Trophoblast cell (in vitro differentiated cells and primary cell): Measurements from ENCODE around the gene NELFA.

Experiments used
- DNase-seq, 2 donors: peaks; one replicate each; pipeline ENCODE4 v3.0.0-alpha.2; 2016
- H2AFZ ChIP-seq: 2 replicates; pipeline ENCODE4 v1.6.1; 2013; ENCODE audit warnings: low read length, moderate library complexity, mild to moderate bottlenecking; ENCODE audit not compliant: insufficient read depth, poor library complexity
- H2AK5ac ChIP-seq: 2 replicates; pipeline ENCODE4 v1.6.1; 2013; ENCODE audit warnings: mild to moderate bottlenecking, low read length
- H2BK120ac ChIP-seq: 2 replicates; pipeline ENCODE4 v1.6.1; 2013; ENCODE audit warnings: low read length, mild to moderate bottlenecking, moderate library complexity; ENCODE audit not compliant: insufficient read depth, poor library complexity
- H2BK12ac ChIP-seq: 2 replicates; pipeline ENCODE4 v1.6.1; 2013; ENCODE audit warnings: mild to moderate bottlenecking, low read length, moderate library complexity
- H2BK5ac ChIP-seq: 2 replicates; pipeline ENCODE4 v1.6.1; 2013; ENCODE audit warnings: low read length, low read depth, moderate library complexity, mild to moderate bottlenecking; ENCODE audit not compliant: poor library complexity
- H3K14ac ChIP-seq: 2 replicates; pipeline ENCODE4 v1.6.1; 2013; ENCODE audit warnings: mild to moderate bottlenecking, low read length
- H3K18ac ChIP-seq: 2 replicates; pipeline ENCODE4 v1.6.1; 2013; ENCODE audit warnings: mild to moderate bottlenecking, low read length
- H3K23ac ChIP-seq: 2 replicates; pipeline ENCODE4 v1.6.1; 2013; ENCODE audit warnings: low read length
- H3K27ac ChIP-seq: 2 replicates; pipeline ENCODE4 v1.5.1; 2013; ENCODE audit warnings: low read depth, mild to moderate bottlenecking, inconsistent platforms, low read length, moderate library complexity
- H3K27me3 ChIP-seq: 2 replicates; pipeline ENCODE4 v1.6.1; 2013; ENCODE audit warnings: inconsistent platforms, mild to moderate bottlenecking, low read length, moderate library complexity; ENCODE audit not compliant: insufficient read depth
- H3K36me3 ChIP-seq, 2 experiments: 1 replicate in 1 of 2; 2 replicates in 1 of 2; pipeline ENCODE4 v1.6.1; 2013; ENCODE audit warnings: low read length in 2 of 2, mild to moderate bottlenecking in 2 of 2, moderate library complexity in 1 of 2; ENCODE audit not compliant: insufficient read depth in 2 of 2, control insufficient read depth in 1 of 2
- H3K4ac ChIP-seq: 2 replicates; pipeline ENCODE4 v1.6.1; 2013; ENCODE audit warnings: low read depth, mild to moderate bottlenecking, low read length, moderate library complexity
- H3K4me1 ChIP-seq, 2 experiments: 1 replicate in 1 of 2; 2 replicates in 1 of 2; pipeline ENCODE4 v1.6.1; 2013; ENCODE audit warnings: low read length in 2 of 2, mild to moderate bottlenecking in 2 of 2, moderate library complexity in 1 of 2; ENCODE audit not compliant: insufficient read depth in 2 of 2, control insufficient read depth in 1 of 2
- H3K4me2 ChIP-seq: 2 replicates; pipeline ENCODE4 v1.6.1; 2013; ENCODE audit warnings: inconsistent platforms, mild to moderate bottlenecking, low read length, moderate library complexity
- H3K4me3 ChIP-seq: 2 replicates; pipeline ENCODE4 v1.5.1; 2013; ENCODE audit warnings: mild to moderate bottlenecking, low read depth, low read length, inconsistent platforms
- H3K79me1 ChIP-seq: one replicate; pipeline ENCODE4 v1.6.1; 2013; ENCODE audit warnings: low read length
- H3K79me2 ChIP-seq: 2 replicates; pipeline ENCODE4 v1.6.1; 2013; ENCODE audit warnings: low read length, mild to moderate bottlenecking; ENCODE audit not compliant: control insufficient read depth, insufficient read depth, poor library complexity
- H3K9ac ChIP-seq: 2 replicates; pipeline ENCODE4 v1.6.1; 2013; ENCODE audit warnings: mild to moderate bottlenecking, low read length
- H3K9me3 ChIP-seq: 2 replicates; pipeline ENCODE4 v1.6.1; 2013; ENCODE audit warnings: low read depth, mild to moderate bottlenecking, control low read depth, inconsistent platforms, low read length; ENCODE audit not compliant: insufficient read depth
- H4K12ac ChIP-seq: 2 replicates; pipeline ENCODE4 v1.6.1; 2013; ENCODE audit warnings: low read depth, mild to moderate bottlenecking, low read length, moderate library complexity
- H4K8ac ChIP-seq: 2 replicates; pipeline ENCODE4 v1.6.1; 2013; ENCODE audit warnings: low read depth, mild to moderate bottlenecking, low read length, moderate library complexity
- H4K91ac ChIP-seq: one replicate; pipeline ENCODE4 v1.6.1; 2013; ENCODE audit warnings: low read depth, mild to moderate bottlenecking, low read length, moderate library complexity
- WGBS: extraction: QIAGEN DNeasy Blood & Tissue Kit; methylation state at CpG from one replicate; pipeline ENCODE4 v1.1.7; 2013; ENCODE audit warnings: missing lambda C conversion rate; ENCODE audit not compliant: insufficient read length, insufficient coverage; ENCODE audit errors: extremely low coverage; 5-methylcytosine and 5-hydroxymethylcytosine counted together

Gene NELFA

GRCh38 chr4:1987296-1987695 lies 21.5 kb downstream of the NELFA start:
- Histone ChIP-seq H3K36me3 (peaks cover 75 to 78% of the 10 kb centered on the region in 2 experiments), H3K23ac (no peak overlapping the region), H3K18ac (no peak overlapping the region), H3K4me2 (no peak overlapping the region), H3K79me2 (no peaks in the 10 kb centered on the region), H3K14ac (no peak overlapping the region), H3K4me3 (no peak overlapping the region), H3K27me3 (no peaks in the 10 kb centered on the region), H4K12ac (no peak overlapping the region), H2BK12ac (no peak overlapping the region), H3K9me3 (peaks cover 2% of the 10 kb centered on the region), H2AK5ac (no peak overlapping the region), H2AFZ (no peak overlapping the region), H4K8ac (no peak overlapping the region), H3K27ac (no peak overlapping the region), H3K9ac (no peak overlapping the region), H4K91ac (no peak overlapping the region), H3K4ac (no peak overlapping the region), H3K4me1 (peaks cover 0 to under 1% of the 10 kb centered on the region in 2 experiments), H2BK120ac (no peak overlapping the region), H3K79me1 (no peaks in the 10 kb centered on the region), H2BK5ac (no peak overlapping the region)
- no peak for DNase-seq
- WGBS = no CpG with 5 or more reads among the region's 19 CpGs

- Histone ChIP-seq H4K91ac (no peak overlapping the region), H3K4me3 (no peak overlapping the region), H2BK120ac (no peak overlapping the region), H4K8ac (no peak overlapping the region), H3K27ac (no peak overlapping the region), H2AK5ac (no peak overlapping the region), H3K18ac (no peak overlapping the region), H3K27me3 (no peaks in the 10 kb centered on the region), H4K12ac (no peak overlapping the region), H3K9ac (no peak overlapping the region), H2BK12ac (no peak overlapping the region), H3K14ac (no peak overlapping the region), H3K79me2 (no peaks in the 10 kb centered on the region), H3K23ac (no peak overlapping the region), H3K79me1 (no peaks in the 10 kb centered on the region), H3K4me1 (no peaks in the 10 kb centered on the region), H3K4me2 (no peak overlapping the region), H2BK5ac (no peak overlapping the region), H3K9me3 (peaks cover 2% of the 10 kb centered on the region), H3K36me3 (peaks cover 78 to 81% of the 10 kb centered on the region in 2 experiments), H2AFZ (no peak overlapping the region), H3K4ac (no peak overlapping the region)
- DNase-seq = no peak
- no CpG with 5 or more reads among the region's 22 CpGs for WGBS
Measured at GRCh38 chr4:1986578-1987210, 22.1 kb downstream of the NELFA start.

GRCh38 chr4:1985780-1986577 lies 22.8 kb downstream of the NELFA start:
- Histone ChIP-seq H4K8ac (no peak overlapping the region), H3K79me1 (no peaks in the 10 kb centered on the region), H3K9ac (no peak overlapping the region), H2BK12ac (no peak overlapping the region), H3K27ac (no peak overlapping the region), H3K18ac (no peak overlapping the region), H4K12ac (no peak overlapping the region), H3K4me3 (no peak overlapping the region), H3K4ac (no peak overlapping the region), H2BK120ac (no peak overlapping the region), H3K4me1 (no peaks in the 10 kb centered on the region), H2AK5ac (no peak overlapping the region), H3K27me3 (no peaks in the 10 kb centered on the region), H4K91ac (no peak overlapping the region), H2AFZ (no peak overlapping the region), H3K79me2 (no peaks in the 10 kb centered on the region), H3K4me2 (no peak overlapping the region), H3K23ac (no peak overlapping the region), H3K14ac (no peak overlapping the region), H2BK5ac (no peak overlapping the region), H3K36me3 (peaks cover 83 to 85% of the 10 kb centered on the region in 2 experiments), H3K9me3 (peaks cover 2% of the 10 kb centered on the region)
- DNase-seq = no peak
- WGBS = no CpG with 5 or more reads among the region's 54 CpGs

GRCh38 chr4:1985294-1985693 lies 23.5 kb downstream of the NELFA start:
- H2AFZ ChIP-seq = no peak overlapping the region
- no peak overlapping the region for H3K4me2 ChIP-seq
- no peak overlapping the region for H2BK12ac ChIP-seq
- no peak for DNase-seq
- H4K8ac ChIP-seq = no peak overlapping the region
- peaks cover 83 to 84% of the 10 kb centered on the region in 2 experiments for H3K36me3 ChIP-seq
- no peak overlapping the region for H4K91ac ChIP-seq
- no CpG with 5 or more reads among the region's 14 CpGs for WGBS
- peaks cover 2% of the 10 kb centered on the region for H3K9me3 ChIP-seq
- no peak overlapping the region for H3K4me3 ChIP-seq
- no peak overlapping the region for H4K12ac ChIP-seq
- H2BK5ac ChIP-seq = no peak overlapping the region
- H2BK120ac ChIP-seq = no peak overlapping the region
- no peak overlapping the region for H3K9ac ChIP-seq
- H3K27ac ChIP-seq = no peak overlapping the region
- H2AK5ac ChIP-seq = no peak overlapping the region
- H3K79me1 ChIP-seq = no peaks in the 10 kb centered on the region
- no peaks in the 10 kb centered on the region for H3K4me1 ChIP-seq
- no peak overlapping the region for H3K14ac ChIP-seq
- H3K27me3 ChIP-seq = no peaks in the 10 kb centered on the region
- H3K4ac ChIP-seq = no peak overlapping the region
- H3K79me2 ChIP-seq = no peaks in the 10 kb centered on the region
- H3K23ac ChIP-seq = no peak overlapping the region
- H3K18ac ChIP-seq = no peak overlapping the region
